IMR-90 (cell line): ENCODE data around the gene PPFIBP2. TPM values are rescaled to one million over a fixed set of nuclear protein-coding genes. Genes with fewer than 3 reads are reported as not detected.

ENCODE experiments used
- ATAC-seq: fragments of 200-7000 bp; cut with Tn5 transposase; 2 replicates; pipeline ENCODE4 v1.9.1; 2020; ENCODE audit warnings: low read depth, mild to moderate bottlenecking, moderate library complexity
- BruUV-seq: library from RNA; stranded (reverse); fragments of 400-500 nt; replicated peaks from 2 replicates; lab custom pipeline; 2021; lab: Mats Ljungman, UMichigan
- CTCF ChIA-PET: fragments of 300-600 bp; formaldehyde crosslinking; extraction: SDS; loops from one replicate; lab custom pipeline; 2021; ENCODE audit warnings: antibody characterized with exemption; lab: Yijun Ruan, JAX
- POLR2A ChIA-PET: fragments of 300-600 bp; sonication (Branson Sonifier 250); formaldehyde crosslinking; loops from one replicate; lab custom pipeline; 2022; ENCODE audit warnings: antibody characterized with exemption; ENCODE audit not compliant: unreplicated experiment; lab: Charles Lee
- DNase-seq: peaks from one replicate; pipeline ENCODE4 v3.0.0; 2013
- H2AFZ ChIP-seq: replicated peaks from 2 replicates; pipeline ENCODE3; 2013; ENCODE audit warnings: low read length, mild to moderate bottlenecking; ENCODE audit not compliant: poor library complexity
- H2AK5ac ChIP-seq: 2 replicates; pipeline ENCODE4 v1.6.1; 2013; ENCODE audit warnings: low read depth, low read length, inconsistent platforms
- H2AK9ac ChIP-seq: replicated peaks from 2 replicates; pipeline ENCODE3; 2013; ENCODE audit warnings: mild to moderate bottlenecking, low read depth, low read length, moderate library complexity; ENCODE audit not compliant: poor library complexity
- H2BK120ac ChIP-seq: 2 replicates; pipeline ENCODE4 v1.6.1; 2013; ENCODE audit warnings: low read depth, low read length, inconsistent platforms
- H2BK15ac ChIP-seq: 3 replicates; pipeline ENCODE4 v1.6.1; 2013; ENCODE audit warnings: low read depth, low read length, inconsistent platforms
- H2BK20ac ChIP-seq: 2 replicates; pipeline ENCODE4 v1.6.1; 2013; ENCODE audit warnings: low read depth, mild to moderate bottlenecking, inconsistent platforms, low read length, moderate library complexity
- H2BK5ac ChIP-seq: 2 replicates; pipeline ENCODE4 v1.6.1; 2013; ENCODE audit warnings: mild to moderate bottlenecking, low read depth, low read length, inconsistent platforms; ENCODE audit not compliant: poor library complexity, severe bottlenecking
- H3K14ac ChIP-seq: replicated peaks from 2 replicates; pipeline ENCODE4 v1.6.1; 2013; ENCODE audit warnings: low read depth, low read length, inconsistent platforms
- H3K18ac ChIP-seq: 2 replicates; pipeline ENCODE4 v1.6.1; 2013; ENCODE audit warnings: low read depth, low read length, control low read depth
- H3K23ac ChIP-seq: 2 replicates; pipeline ENCODE4 v1.6.1; 2013; ENCODE audit warnings: low read depth, low read length, inconsistent platforms
- H3K27ac ChIP-seq: 2 replicates; pipeline ENCODE4 v1.5.1; 2013; ENCODE audit warnings: mild to moderate bottlenecking, control low read depth, low read length; ENCODE audit not compliant: insufficient read depth
- H3K27me3 ChIP-seq: 2 replicates; pipeline ENCODE4 v1.6.1; 2013; ENCODE audit warnings: low read length; ENCODE audit not compliant: control insufficient read depth, insufficient read depth
- H3K36me3 ChIP-seq: 2 replicates; pipeline ENCODE4 v1.6.1; 2013; ENCODE audit warnings: low read length, mixed read lengths; ENCODE audit not compliant: control insufficient read depth, insufficient read depth
- H3K4ac ChIP-seq: 2 replicates; pipeline ENCODE4 v1.6.1; 2013; ENCODE audit warnings: low read depth, low read length, inconsistent platforms
- H3K4me1 ChIP-seq: 2 replicates; pipeline ENCODE4 v1.6.1; 2013; ENCODE audit warnings: low read length, mixed read lengths; ENCODE audit not compliant: control insufficient read depth, insufficient read depth
- H3K4me2 ChIP-seq: 2 replicates; pipeline ENCODE4 v1.6.1; 2013; ENCODE audit warnings: low read depth, mild to moderate bottlenecking, control low read depth, low read length, moderate library complexity
- H3K4me3 ChIP-seq: 2 replicates; pipeline ENCODE4 v1.5.1; 2013; ENCODE audit warnings: low read depth, mild to moderate bottlenecking, control low read depth, low read length, moderate library complexity; ENCODE audit not compliant: insufficient read depth
- H3K56ac ChIP-seq: 2 replicates; pipeline ENCODE4 v1.6.1; 2013; ENCODE audit warnings: low read length, inconsistent platforms; ENCODE audit not compliant: insufficient read depth; ENCODE audit errors: extremely low read depth
- H3K79me1 ChIP-seq, 2 experiments: 2 replicates each; pipeline ENCODE4 v1.6.1; 2013; ENCODE audit warnings: low read length in 2 of 2, inconsistent platforms in 1 of 2, low read depth in 1 of 2
- H3K9ac ChIP-seq: 2 replicates; pipeline ENCODE4 v1.6.1; 2013; ENCODE audit warnings: low read depth, low read length, control low read depth
- H3K9me1 ChIP-seq: 2 replicates; pipeline ENCODE4 v1.6.1; 2013; ENCODE audit warnings: low read length, inconsistent platforms; ENCODE audit not compliant: insufficient read depth
- H3K9me3 ChIP-seq: 2 replicates; pipeline ENCODE4 v1.6.1; 2013; ENCODE audit warnings: low read length; ENCODE audit not compliant: control insufficient read depth, insufficient read depth
- H4K20me1 ChIP-seq: 2 replicates; pipeline ENCODE4 v1.6.1; 2013; ENCODE audit warnings: low read length, inconsistent platforms; ENCODE audit not compliant: insufficient read depth
- H4K5ac ChIP-seq: 2 replicates; pipeline ENCODE4 v1.6.1; 2013; ENCODE audit warnings: mild to moderate bottlenecking, low read depth, low read length, control low read depth
- H4K8ac ChIP-seq, 2 experiments: 2 replicates each; pipeline ENCODE4 v1.6.1; 2013; ENCODE audit warnings: low read depth in 2 of 2, low read length in 2 of 2, control low read depth in 1 of 2, inconsistent platforms in 1 of 2
- H4K91ac ChIP-seq: 2 replicates; pipeline ENCODE4 v1.6.1; 2013; ENCODE audit warnings: low read depth, low read length, inconsistent platforms; ENCODE audit not compliant: insufficient read depth
- MXI1 ChIP-seq: IDR thresholded peaks from 2 replicates; pipeline ENCODE4 v1.6.1; 2012; ENCODE audit warnings: low read depth, mild to moderate bottlenecking, low read length, moderate library complexity, borderline replicate concordance
- WGBS, 2 experiments: methylation state at CpG; one replicate each; pipeline versions ENCODE4 v1.1.5 to v1.1.7; 2013; ENCODE audit warnings: missing lambda C conversion rate in 2 of 2; ENCODE audit not compliant: insufficient read length in 1 of 2; ENCODE audit errors: extremely low coverage in 2 of 2; 5-methylcytosine and 5-hydroxymethylcytosine counted together
- dilution Hi-C: fragments of 300-500 bp; cut with HindIII; formaldehyde crosslinking; loops from one replicate; pipeline ENCODE4 v1.14.3; 2018; ENCODE audit warnings: low sequenced_read_pairs; ENCODE audit not compliant: unreplicated experiment
- in situ Hi-C: fragments of 300-500 bp; cut with MboI; formaldehyde crosslinking; loops from 3 replicates; pipeline ENCODE4 v1.14.3; 2019; ENCODE audit warnings: low sequenced_read_pairs, inconsistent platforms, mixed read lengths
- intact Hi-C: fragments of 100-400 bp; cut with micrococcal nuclease; formaldehyde crosslinking; loops from 2 replicates; pipeline ENCODE4 v1.10.0; 2022
- polyA plus RNA-seq, 3 experiments: library from polyadenylated mRNA; depleted of rRNA; stranded (reverse); fragments of >200 nt; gene quantifications; 2 replicates each; pipeline ENCODE4 v1.2.3, GENCODE V29; 2012; ENCODE audit warnings: low replicate concordance in 1 of 3
- total RNA-seq: library from RNA; depleted of rRNA; stranded (reverse); fragments of >200 nt; gene quantifications from 2 replicates; pipeline ENCODE4 v1.2.3, GENCODE V29; 2012

Gene PPFIBP2
- total and polyA plus RNA-seq, 2 of the 4 experiments (the other 2 are of a cell fraction) = 6.0 to 11.8 TPM

DNA sequence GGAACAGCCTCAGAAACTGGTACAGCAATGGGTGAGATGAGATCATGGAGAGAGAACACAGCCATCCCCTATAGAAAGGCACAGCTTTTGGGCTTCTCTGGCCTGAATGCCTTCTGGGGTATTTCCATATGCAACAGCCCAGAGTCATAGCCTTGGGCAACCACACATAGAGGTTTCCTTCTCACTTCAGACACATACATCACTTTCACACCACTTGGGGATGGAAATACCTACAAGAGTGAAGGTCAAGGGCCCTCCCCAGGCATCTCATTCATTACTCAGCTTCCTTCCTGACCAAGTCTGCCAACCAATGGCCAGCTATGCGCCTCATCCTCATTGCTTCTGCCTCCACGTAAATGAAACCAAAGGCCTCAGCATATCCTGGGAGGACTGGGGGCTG lies 46.1 kb upstream of the PPFIBP2 start:
- H3K36me3 ChIP-seq = no peaks in the 10 kb centered on the region
- no peak overlapping the region for H4K91ac ChIP-seq
- CTCF ChIA-PET = no interaction called here
- H4K5ac ChIP-seq = no peak overlapping the region
- in situ Hi-C loops (no loop called here), intact Hi-C loops (no loop called here), dilution Hi-C loops (no loop called here)
- H2BK15ac ChIP-seq = no peak overlapping the region
- WGBS, 2 experiments = 54% methylated on average over 2 of the region's 2 CpGs; no CpG with 5 or more reads in 1 of the 2 experiments
- H2BK20ac ChIP-seq = no peak overlapping the region
- DNase-seq (no peak), ATAC-seq (no peak)
- no peak overlapping the region for H3K4me3 ChIP-seq
- H3K9me3 ChIP-seq = no peaks in the 10 kb centered on the region
- H3K9me1 ChIP-seq = no peaks in the 10 kb centered on the region
- no peaks in the 10 kb centered on the region for H3K79me1 ChIP-seq
- no peak overlapping the region for H3K27ac ChIP-seq
- no peak overlapping the region for H3K4me2 ChIP-seq
- H3K27me3 ChIP-seq = no peaks in the 10 kb centered on the region
- TF ChIP-seq MXI1 = no peak
- no TSS peak for BruUV-seq
- no peak overlapping the region for H3K56ac ChIP-seq
- no peaks in the 10 kb centered on the region for H3K4me1 ChIP-seq
- H3K23ac ChIP-seq = no peak overlapping the region
- H3K9ac ChIP-seq = no peak overlapping the region
- POLR2A ChIA-PET = no interaction called here
- H4K20me1 ChIP-seq = no peaks in the 10 kb centered on the region
- no peak overlapping the region for H3K14ac ChIP-seq
- H2BK5ac ChIP-seq = no peak overlapping the region
- no peak overlapping the region for H2AK9ac ChIP-seq
- no peak overlapping the region for H3K4ac ChIP-seq
- H3K18ac ChIP-seq = no peak overlapping the region
- H4K8ac ChIP-seq = no peak overlapping the region
- H2AFZ ChIP-seq = no peak overlapping the region
- no peak overlapping the region for H2BK120ac ChIP-seq
- H2AK5ac ChIP-seq = no peak overlapping the region
